DOHH2 (cell line): Measurements from ENCODE around the gene PPP1R11.

ENCODE experiments used
- H3F3A ChIP-seq: fragments of 200-600 bp; sonication (generic), shearing (Covaris generic); 2 replicates; pipeline ENCODE4 v1.6.0; 2016; ENCODE audit warnings: antibody characterized with exemption, mild to moderate bottlenecking; ENCODE audit not compliant: control insufficient read depth, insufficient read depth
- H3K27ac ChIP-seq: fragments of 200-600 bp; sonication (generic); 2 replicates; pipeline ENCODE4 v1.5.1; 2014; ENCODE audit warnings: low read depth, mild to moderate bottlenecking, low read length, moderate library complexity
- H3K27me3 ChIP-seq: fragments of 200-600 bp; sonication (generic); 2 replicates; pipeline ENCODE4 v1.6.1; 2014; ENCODE audit warnings: mild to moderate bottlenecking, low read length, mixed read lengths; ENCODE audit not compliant: control insufficient read depth
- H3K36me3 ChIP-seq: fragments of 200-600 bp; sonication (generic); 2 replicates; pipeline ENCODE4 v1.6.1; 2014; ENCODE audit warnings: mild to moderate bottlenecking, low read length, moderate library complexity, mixed read lengths; ENCODE audit not compliant: control insufficient read depth
- H3K4me1 ChIP-seq: fragments of 200-600 bp; sonication (generic); 2 replicates; pipeline ENCODE4 v1.6.1; 2014; ENCODE audit warnings: mild to moderate bottlenecking, low read length, mixed read lengths; ENCODE audit not compliant: control insufficient read depth
- H3K4me2 ChIP-seq: fragments of 200-600 bp; sonication (generic); 2 replicates; pipeline ENCODE4 v1.6.0; 2014; ENCODE audit warnings: mild to moderate bottlenecking, low read length, moderate library complexity
- H3K4me3 ChIP-seq: fragments of 200-600 bp; sonication (generic); 2 replicates; pipeline ENCODE4 v1.5.1; 2014; ENCODE audit warnings: mild to moderate bottlenecking, low read length, mixed read lengths
- H3K79me2 ChIP-seq: fragments of 200-600 bp; sonication (generic); 2 replicates; pipeline ENCODE4 v1.6.1; 2014; ENCODE audit warnings: mild to moderate bottlenecking, low read length, mixed read lengths; ENCODE audit not compliant: control insufficient read depth
- H3K9me2 ChIP-seq: fragments of 200-600 bp; sonication (generic); replicated peaks from 2 replicates; pipeline ENCODE4 v1.6.1; 2014; ENCODE audit warnings: mild to moderate bottlenecking, low read length, mixed read lengths; ENCODE audit not compliant: control insufficient read depth
- H3K9me3 ChIP-seq: fragments of 200-600 bp; sonication (generic); 2 replicates; pipeline ENCODE4 v1.6.1; 2014; ENCODE audit warnings: antibody characterized with exemption, low read length, mixed read lengths; ENCODE audit not compliant: control insufficient read depth, insufficient read depth
- H4K20me1 ChIP-seq: fragments of 200-600 bp; sonication (generic); 2 replicates; pipeline ENCODE4 v1.6.0; 2014; ENCODE audit warnings: low read depth, mild to moderate bottlenecking, antibody characterized with exemption, low read length, moderate library complexity; ENCODE audit not compliant: control insufficient read depth, insufficient read depth
- EZH2phosphoT487 ChIP-seq: fragments of 200-600 bp; sonication (generic); IDR thresholded peaks from 2 replicates; pipeline ENCODE4 v1.6.1; 2017; ENCODE audit warnings: borderline replicate concordance, mild to moderate bottlenecking, antibody characterized with exemption, low read length, moderate library complexity, mixed read lengths
- TF ChIP-seq, protein P1 (sequence below): fragments of 200-600 bp; sonication (generic); IDR thresholded peaks from one replicate; pipeline ENCODE4 v1.5.1; 2014; ENCODE audit warnings: antibody characterized with exemption, mild to moderate bottlenecking, low read depth, low read length; ENCODE audit not compliant: poor library complexity, severe bottlenecking

The PPP1R11 gene, protein sequence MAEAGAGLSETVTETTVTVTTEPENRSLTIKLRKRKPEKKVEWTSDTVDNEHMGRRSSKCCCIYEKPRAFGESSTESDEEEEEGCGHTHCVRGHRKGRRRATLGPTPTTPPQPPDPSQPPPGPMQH

DNA sequence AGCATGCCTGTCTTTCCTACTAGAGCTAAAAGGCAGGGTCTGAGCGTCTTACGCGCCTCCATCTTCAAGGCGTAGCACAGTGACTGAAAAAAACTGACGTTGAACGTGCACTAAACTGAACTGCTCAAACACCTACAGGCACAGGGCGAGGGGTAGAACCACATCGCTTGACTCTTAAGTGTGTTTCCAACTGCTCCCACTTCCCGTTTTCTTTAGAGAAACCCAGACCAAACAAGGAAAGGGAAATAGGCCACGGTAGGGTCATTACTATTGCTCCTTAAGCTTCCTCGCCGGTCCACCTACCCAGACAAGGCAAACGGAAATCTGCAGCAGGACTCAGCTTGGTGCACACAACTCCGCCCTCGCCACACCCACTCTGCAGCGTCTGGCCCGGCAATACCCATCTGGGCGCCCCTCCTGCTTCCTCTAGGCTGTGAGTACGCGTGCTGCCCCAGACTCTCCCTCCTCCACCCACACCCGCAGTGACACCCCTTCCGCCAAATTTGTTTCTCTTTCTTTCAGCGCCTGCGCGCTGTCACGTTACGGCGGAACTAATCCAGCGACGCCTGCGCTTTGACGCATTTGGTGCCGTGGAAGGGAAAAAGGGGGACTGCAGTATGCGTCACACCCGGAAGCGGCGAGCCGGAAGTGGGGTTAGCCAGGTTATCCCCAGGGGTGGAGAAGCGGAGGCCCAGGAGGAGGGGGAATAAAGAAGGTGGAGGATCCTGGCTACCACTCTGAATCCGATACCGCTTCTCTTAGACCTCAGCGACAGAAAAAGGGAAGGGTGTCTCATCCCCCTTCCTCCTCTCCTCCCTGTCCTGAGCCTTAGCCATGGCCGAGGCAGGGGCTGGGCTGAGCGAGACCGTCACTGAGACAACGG lies at the start of gene PPP1R11:
Gene PPP1R11, plus strand, starts transcription at position 622 of the 883 bp plus-strand sequence. Its CDS starts 213 bp downstream, at position 835.
- Histone ChIP-seq H3K36me3 (peaks cover 33% of the 10 kb centered on the region), H3K4me1 (peaks cover 31% of the 10 kb centered on the region), H3K4me2 (peak within 1 kb of the TSS; percentile 89), H3K27ac (peak within 1 kb of the TSS; percentile 79), H3K27me3 (no peaks in the 10 kb centered on the region), H4K20me1 (no peaks in the 10 kb centered on the region), H3K79me2 (peaks cover 32% of the 10 kb centered on the region), H3F3A (peaks cover 4% of the 10 kb centered on the region; the same call in 1 of the 2 replicates), H3K9me2 (no peaks in the 10 kb centered on the region), H3K4me3 (peak within 1 kb of the TSS; percentile 95), H3K9me3 (no peaks in the 10 kb centered on the region)
- TF ChIP-seq, protein P1, sequence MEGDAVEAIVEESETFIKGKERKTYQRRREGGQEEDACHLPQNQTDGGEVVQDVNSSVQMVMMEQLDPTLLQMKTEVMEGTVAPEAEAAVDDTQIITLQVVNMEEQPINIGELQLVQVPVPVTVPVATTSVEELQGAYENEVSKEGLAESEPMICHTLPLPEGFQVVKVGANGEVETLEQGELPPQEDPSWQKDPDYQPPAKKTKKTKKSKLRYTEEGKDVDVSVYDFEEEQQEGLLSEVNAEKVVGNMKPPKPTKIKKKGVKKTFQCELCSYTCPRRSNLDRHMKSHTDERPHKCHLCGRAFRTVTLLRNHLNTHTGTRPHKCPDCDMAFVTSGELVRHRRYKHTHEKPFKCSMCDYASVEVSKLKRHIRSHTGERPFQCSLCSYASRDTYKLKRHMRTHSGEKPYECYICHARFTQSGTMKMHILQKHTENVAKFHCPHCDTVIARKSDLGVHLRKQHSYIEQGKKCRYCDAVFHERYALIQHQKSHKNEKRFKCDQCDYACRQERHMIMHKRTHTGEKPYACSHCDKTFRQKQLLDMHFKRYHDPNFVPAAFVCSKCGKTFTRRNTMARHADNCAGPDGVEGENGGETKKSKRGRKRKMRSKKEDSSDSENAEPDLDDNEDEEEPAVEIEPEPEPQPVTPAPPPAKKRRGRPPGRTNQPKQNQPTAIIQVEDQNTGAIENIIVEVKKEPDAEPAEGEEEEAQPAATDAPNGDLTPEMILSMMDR, result no peak
- no peak for TF ChIP-seq EZH2phosphoT487

DNA sequence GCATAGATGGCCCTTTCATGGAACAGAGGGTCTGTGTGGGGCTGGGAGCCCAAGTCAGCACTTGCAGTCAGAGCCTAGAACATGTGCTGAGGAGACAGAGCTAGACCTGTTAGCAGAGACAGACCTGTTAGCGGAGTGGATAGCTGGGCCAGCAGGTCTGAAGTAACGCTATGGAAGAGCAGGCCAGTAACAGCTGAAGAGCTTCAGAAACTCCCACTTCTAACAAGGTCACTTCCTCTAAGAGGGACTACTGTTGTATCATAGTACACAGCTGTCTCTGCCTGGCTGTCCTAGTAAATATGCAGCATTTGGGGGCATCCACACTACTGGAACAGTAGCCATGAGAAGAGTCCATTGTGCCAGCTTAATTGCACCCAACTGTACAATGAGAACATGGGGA lies 47.2 kb upstream of the PPP1R11 start:
- H3K79me2 ChIP-seq, result no peaks in the 10 kb centered on the region
- no peaks in the 10 kb centered on the region for H3K9me2 ChIP-seq
- no peaks in the 10 kb centered on the region for H3K9me3 ChIP-seq
- TF ChIP-seq, protein P1, result no peak
- no peak for TF ChIP-seq EZH2phosphoT487
- H3K36me3 ChIP-seq, result no peaks in the 10 kb centered on the region
- no peak overlapping the region for H3K4me3 ChIP-seq
- H4K20me1 ChIP-seq, result no peaks in the 10 kb centered on the region
- H3F3A ChIP-seq, result no peaks in the 10 kb centered on the region
- no peak overlapping the region for H3K27ac ChIP-seq
- H3K4me2 ChIP-seq, result no peak overlapping the region
- H3K27me3 ChIP-seq, result no peaks in the 10 kb centered on the region
- H3K4me1 ChIP-seq, result no peaks in the 10 kb centered on the region

DNA sequence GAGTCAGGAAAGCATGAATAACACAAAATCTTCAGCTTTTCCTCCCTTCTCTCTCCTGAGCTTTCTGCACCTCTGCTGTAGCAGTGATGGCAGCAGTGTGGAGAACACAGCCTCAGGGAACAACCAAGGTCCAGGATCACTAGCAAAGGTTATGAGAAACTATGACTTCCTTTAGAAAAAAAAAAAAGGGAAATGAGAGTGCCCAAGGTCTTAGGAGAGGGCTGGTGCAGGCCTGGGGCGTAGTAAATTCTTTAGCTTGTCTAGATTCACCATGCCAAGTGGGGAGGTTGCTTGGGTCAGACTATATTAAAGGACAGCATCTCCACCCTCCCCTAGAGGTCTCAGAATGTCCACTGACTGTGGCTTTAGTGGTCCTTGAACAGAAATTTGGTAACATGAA lies 46.4 kb upstream of the PPP1R11 start:
- H3K4me1 ChIP-seq, result no peaks in the 10 kb centered on the region
- H3F3A ChIP-seq, result no peaks in the 10 kb centered on the region
- no peaks in the 10 kb centered on the region for H3K36me3 ChIP-seq
- H3K9me2 ChIP-seq, result no peaks in the 10 kb centered on the region
- no peak overlapping the region for H3K4me2 ChIP-seq
- H3K79me2 ChIP-seq, result no peaks in the 10 kb centered on the region
- H3K9me3 ChIP-seq, result no peaks in the 10 kb centered on the region
- TF ChIP-seq, protein P1, result no peak
- TF ChIP-seq EZH2phosphoT487, result no peak
- no peaks in the 10 kb centered on the region for H4K20me1 ChIP-seq
- no peaks in the 10 kb centered on the region for H3K27me3 ChIP-seq
- no peak overlapping the region for H3K4me3 ChIP-seq
- no peak overlapping the region for H3K27ac ChIP-seq
